CD14-positive monocyte (primary cell): Measurements from ENCODE around the gene SNHG17. TPM values are rescaled to one million over a fixed set of nuclear protein-coding genes. Genes with fewer than 3 reads are reported as not detected.

Experiments used
- DNase-seq, 3 donors: peaks; one replicate each; pipeline ENCODE4 v3.0.0-alpha.2; 2011 to 2022
- H2AFZ ChIP-seq: 2 replicates; pipeline ENCODE4 v1.6.0; 2012; ENCODE audit warnings: mild to moderate bottlenecking, low read depth, low read length, inconsistent platforms; ENCODE audit not compliant: insufficient read depth, poor library complexity, severe bottlenecking
- H3K27ac ChIP-seq, 2 donors: 1 replicate in 1 of 2; 2 replicates in 1 of 2; pipeline ENCODE4 v1.5.1; 2012 to 2013; ENCODE audit warnings: low read length in 2 of 2, control low read depth in 1 of 2, inconsistent platforms in 1 of 2, low read depth in 1 of 2, mild to moderate bottlenecking in 1 of 2
- H3K27me3 ChIP-seq, 2 donors: one replicate each; pipeline versions ENCODE4 v1.6.0 to v1.6.1; 2011 to 2013; ENCODE audit warnings: low read length in 2 of 2; ENCODE audit not compliant: control insufficient read depth in 2 of 2, insufficient read depth in 2 of 2
- H3K36me3 ChIP-seq, 2 donors: replicated peaks in 1 of 2; 1 replicate in 1 of 2; 2 replicates in 1 of 2; pipeline versions ENCODE4 v1.5.1 to v1.6.1; 2012 to 2013; ENCODE audit warnings: low read length in 2 of 2, control low read depth in 1 of 2, inconsistent platforms in 1 of 2, mild to moderate bottlenecking in 1 of 2; ENCODE audit not compliant: insufficient read depth in 2 of 2, control insufficient read depth in 1 of 2
- H3K4me1 ChIP-seq, 2 donors: 1 replicate in 1 of 2; 2 replicates in 1 of 2; pipeline versions ENCODE4 v1.5.1 to v1.6.1; 2012 to 2013; ENCODE audit warnings: low read length in 2 of 2, control low read depth in 1 of 2, inconsistent platforms in 1 of 2, mild to moderate bottlenecking in 1 of 2, moderate library complexity in 1 of 2; ENCODE audit not compliant: insufficient read depth in 2 of 2, control insufficient read depth in 1 of 2
- H3K4me2 ChIP-seq: replicated peaks from 2 replicates; pipeline ENCODE3; 2012; ENCODE audit warnings: low read length, moderate library complexity, mild to moderate bottlenecking; ENCODE audit not compliant: poor library complexity, severe bottlenecking; ENCODE audit errors: extremely low read depth
- H3K4me3 ChIP-seq, 3 experiments: fragments of 200-600 bp in 1 of 3; sonication (generic) in 1 of 3; replicated peaks in 1 of 3; 1 replicate in 2 of 3; 2 replicates in 1 of 3; pipeline ENCODE4 v1.5.1; 2011 to 2013; ENCODE audit warnings: low read length in 3 of 3, mild to moderate bottlenecking in 3 of 3, control low read depth in 2 of 3, low read depth in 2 of 3, inconsistent platforms in 1 of 3, moderate library complexity in 1 of 3
- H3K79me2 ChIP-seq: 2 replicates; pipeline ENCODE4 v1.6.0; 2012; ENCODE audit warnings: mild to moderate bottlenecking, control low read depth, inconsistent platforms, low read length, moderate library complexity; ENCODE audit not compliant: insufficient read depth
- H3K9ac ChIP-seq: 2 replicates; pipeline ENCODE4 v1.6.0; 2017; ENCODE audit warnings: low read length, mild to moderate bottlenecking; ENCODE audit not compliant: insufficient read depth, poor library complexity, severe bottlenecking
- H3K9me3 ChIP-seq, 2 donors: replicated peaks in 1 of 2; 1 replicate in 1 of 2; 2 replicates in 1 of 2; pipeline versions ENCODE4 v1.5.1 to v1.6.1; 2012 to 2013; ENCODE audit warnings: low read length in 2 of 2, control low read depth in 1 of 2; ENCODE audit not compliant: control insufficient read depth in 1 of 2, insufficient read depth in 1 of 2
- H4K20me1 ChIP-seq: 2 replicates; pipeline ENCODE4 v1.6.0; 2012; ENCODE audit warnings: mild to moderate bottlenecking, low read length, control low read depth, moderate library complexity; ENCODE audit not compliant: insufficient read depth
- H3K27ac Mint-ChIP-seq, 7 donors: one replicate each; pipeline ENCODE4 v1.8.0; 2020; ENCODE audit warnings: mild to moderate bottlenecking in 7 of 7, mixed read lengths in 7 of 7, moderate library complexity in 6 of 7, inconsistent platforms in 2 of 7
- H3K27me3 Mint-ChIP-seq, 3 donors: one replicate each; pipeline ENCODE4 v1.8.0; 2021 to 2022; ENCODE audit warnings: low read depth in 3 of 3, mild to moderate bottlenecking in 3 of 3, mixed read lengths in 3 of 3, moderate library complexity in 3 of 3, inconsistent platforms in 1 of 3
- H3K36me3 Mint-ChIP-seq, 2 donors: one replicate each; pipeline ENCODE4 v1.8.0; 2020; ENCODE audit warnings: mixed read lengths in 2 of 2, inconsistent platforms in 1 of 2, mild to moderate bottlenecking in 1 of 2
- H3K4me1 Mint-ChIP-seq: one replicate; pipeline ENCODE4 v1.8.0; 2020; ENCODE audit warnings: mild to moderate bottlenecking, mixed read lengths
- H3K4me3 Mint-ChIP-seq, 2 donors: one replicate each; pipeline ENCODE4 v1.8.0; 2020; ENCODE audit warnings: mild to moderate bottlenecking in 2 of 2, mixed read lengths in 2 of 2, moderate library complexity in 1 of 2
- H3K9me3 Mint-ChIP-seq, 7 donors: one replicate each; pipeline ENCODE4 v1.8.0; 2020 to 2022; ENCODE audit warnings: mixed read lengths in 7 of 7, mild to moderate bottlenecking in 6 of 7, moderate library complexity in 6 of 7, inconsistent platforms in 2 of 7
- CTCF ChIP-seq: fragments of 200-600 bp; IDR thresholded peaks from one replicate; pipeline ENCODE4 v1.8.0; 2022; ENCODE audit warnings: antibody characterized with exemption, mild to moderate bottlenecking
- WGBS: methylation state at CpG from one replicate; pipeline ENCODE4 v1.1.5; 2013; ENCODE audit warnings: missing lambda C conversion rate; ENCODE audit not compliant: insufficient coverage; 5-methylcytosine and 5-hydroxymethylcytosine counted together
- intact Hi-C, 2 donors: fragments of 100-400 bp; cut with micrococcal nuclease; formaldehyde crosslinking; loops; one replicate each; pipeline versions ENCODE4 v1.15.0 to v1.15.1; 2023
- polyA plus RNA-seq, 3 donors: library from polyadenylated mRNA; depleted of rRNA in 1 of 3; unstranded in 2 of 3; stranded (reverse) in 1 of 3; fragments of 300-500 nt in 2 of 3; fragments of >200 nt in 1 of 3; fragmentation: Illumina TruSeq in 2 of 3; gene quantifications; 1 replicate in 2 of 3; 2 replicates in 1 of 3; pipeline ENCODE4 v1.2.3, GENCODE V29; 2012 to 2021

SNHG17 gene
- polyA plus RNA-seq, 3 donors: 10.1 to 32.4 (median 29.2) TPM

GRCh38 chr20:38395165-38395564 is 40.0 kb downstream of the SNHG17 start:
- Histone ChIP-seq H3K27ac (peak overlapping the region in 1 of 2 donors; percentile 76), H4K20me1 (no peaks in the 10 kb centered on the region), H3K9ac (no peak overlapping the region), H3K9me3 (no peaks in the 10 kb centered on the region), H3K4me2 (no peak overlapping the region), H3K4me3 (peak overlapping the region in 1 of 3 experiments; percentile 23), H3K27me3 (no peaks in the 10 kb centered on the region), H3K36me3 (no peaks in the 10 kb centered on the region), H3K4me1 (peaks cover 19% of the 10 kb centered on the region in 2 donors), H2AFZ (peak overlapping the region; percentile 27), H3K79me2 (no peaks in the 10 kb centered on the region)
- Mint-ChIP-seq H3K27me3 (peaks cover 0 to 4% (median 3%) of the 10 kb centered on the region in 3 donors), H3K9me3 (no peaks in the 10 kb centered on the region), H3K4me1 (peaks cover 16% of the 10 kb centered on the region), H3K36me3 (no peaks in the 10 kb centered on the region), H3K4me3 (no peak overlapping the region), H3K27ac (peak overlapping the region in 1 of 7 donors; percentile 68)
- DNase-seq: no peak
- intact Hi-C loops: no loop called here
- TF ChIP-seq CTCF: no peak
- WGBS: no CpG with 5 or more reads among the region's 2 CpGs

GRCh38 chr20:38393259-38393658 is 41.9 kb downstream of the SNHG17 start:
- H4K20me1 ChIP-seq: no peaks in the 10 kb centered on the region
- no peaks in the 10 kb centered on the region for H3K27me3 ChIP-seq
- H3K4me1 Mint-ChIP-seq: peaks cover 16% of the 10 kb centered on the region
- no peak overlapping the region for H3K4me3 Mint-ChIP-seq
- H3K79me2 ChIP-seq: no peaks in the 10 kb centered on the region
- no peak overlapping the region for H3K9ac ChIP-seq
- no peak overlapping the region for H3K27ac ChIP-seq
- H3K4me2 ChIP-seq: no peak overlapping the region
- no peak overlapping the region for H3K4me3 ChIP-seq
- H3K27ac Mint-ChIP-seq: no peak overlapping the region
- H3K9me3 ChIP-seq: no peaks in the 10 kb centered on the region
- H3K27me3 Mint-ChIP-seq: peaks cover 2 to 4% (median 3%) of the 10 kb centered on the region in 3 donors
- peaks cover 19% of the 10 kb centered on the region in 2 donors for H3K4me1 ChIP-seq
- intact Hi-C loops: no loop called here
- H3K36me3 ChIP-seq: no peaks in the 10 kb centered on the region
- H3K36me3 Mint-ChIP-seq: no peaks in the 10 kb centered on the region
- WGBS: 100% methylated on average over 1 of the region's 5 CpGs
- peaks cover 0 to 3% (median 0%) of the 10 kb centered on the region in 7 donors for H3K9me3 Mint-ChIP-seq
- no peak overlapping the region for H2AFZ ChIP-seq
- DNase-seq: no peak
- no peak for TF ChIP-seq CTCF
